Stimulated activated CD4-positive, alpha-beta T cell treated with anti-CD3 and anti-CD28 coated beads, Interleukin-15, amount 100 ng/mL, for 48 hours (primary cell): ENCODE measurements around the gene LMLN.
A peak's percentile ranks its signal among the peaks of the same experiment; 100 is the strongest.
"Not testable (repeated sequence)": the region's sequence is repeated elsewhere in the genome, so short reads cannot be mapped to it uniquely, and the experiment has no call there.

Source experiments
- DNase-seq, 2 donors: peaks; one replicate each; pipeline ENCODE4 v3.0.0-alpha.2; 2020; ENCODE audit warnings: low read depth in 2 of 2

LMLN gene

DNA sequence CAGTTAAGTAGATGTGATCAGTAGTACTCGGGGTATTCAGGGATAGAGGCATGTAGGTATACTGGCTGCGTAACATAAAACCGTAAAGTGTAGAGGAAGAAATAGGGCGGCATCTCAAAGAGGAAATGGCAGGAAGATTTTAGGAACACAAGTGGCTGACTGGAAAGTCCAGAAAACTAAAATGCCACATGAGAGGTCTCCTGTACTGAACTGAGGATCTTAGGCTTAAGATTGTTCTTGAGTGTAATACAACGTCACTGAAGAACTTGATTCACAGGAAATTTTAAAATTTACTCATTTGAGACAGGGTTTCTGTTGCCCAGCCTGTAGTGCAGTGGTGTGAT lies 2.3 kb upstream of the LMLN start:
- no peak for DNase-seq

GRCh38 chr3:197958346-197958745 lies 1.7 kb upstream of the LMLN start:
- no peak for DNase-seq

GRCh38 chr3:197958848-197959247 lies 1.2 kb upstream of the LMLN start:
- not testable (repeated sequence) for DNase-seq

GRCh38 chr3:197959500-197959890 lies 522 bp upstream of the LMLN start:
- DNase-seq: no peak

GRCh38 chr3:197960694-197961581 lies 921 bp downstream of the LMLN start:
- DNase-seq: peak; percentile 44 to 48

DNA sequence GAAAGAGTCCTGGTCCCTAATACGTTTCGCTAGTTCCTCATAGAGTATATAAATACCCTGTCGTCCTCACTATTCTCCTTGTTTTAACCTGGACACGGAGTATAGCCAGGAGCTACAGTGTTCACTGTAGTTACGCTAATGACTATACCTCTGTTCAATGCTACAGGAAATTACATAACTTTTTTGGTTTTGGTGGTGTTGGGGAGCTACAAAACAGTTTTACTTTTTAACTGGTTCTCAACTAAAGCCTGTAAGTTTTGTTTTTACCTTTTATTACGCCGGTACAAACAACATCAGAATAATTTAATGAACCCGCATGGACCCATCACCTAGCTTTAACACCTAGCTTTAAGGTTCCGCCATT lies 1.5 kb downstream of the LMLN start:
- DNase-seq: no peak

GRCh38 chr3:197963019-197963637 lies 3.1 kb downstream of the LMLN start:
- DNase-seq: no peak

- DNase-seq: not testable (repeated sequence)
Measured at GRCh38 chr3:197967337-197967989, 7.4 kb downstream of the LMLN start.

DNA sequence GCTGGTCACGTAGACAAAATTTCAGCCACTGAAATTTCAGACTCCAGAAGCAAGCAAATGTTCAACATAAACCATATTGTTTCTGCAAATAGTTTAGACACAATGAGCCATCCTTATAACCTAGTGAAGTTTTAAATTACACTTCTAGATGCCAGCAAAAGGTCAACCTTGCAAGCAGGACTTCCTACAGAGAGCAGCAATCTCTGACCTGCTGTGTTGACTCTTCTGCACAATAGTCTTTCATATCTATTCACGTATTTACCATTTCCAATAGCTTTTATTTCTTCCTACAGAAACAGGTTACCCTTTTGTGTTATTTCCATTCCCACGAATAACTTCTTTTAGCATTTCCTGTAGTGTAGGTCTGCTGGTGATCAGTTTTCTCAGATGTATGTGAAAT lies 10.6 kb downstream of the LMLN start:
- DNase-seq: no peak

GRCh38 chr3:197974016-197974415 lies 14.0 kb downstream of the LMLN start:
- DNase-seq: no peak

DNA sequence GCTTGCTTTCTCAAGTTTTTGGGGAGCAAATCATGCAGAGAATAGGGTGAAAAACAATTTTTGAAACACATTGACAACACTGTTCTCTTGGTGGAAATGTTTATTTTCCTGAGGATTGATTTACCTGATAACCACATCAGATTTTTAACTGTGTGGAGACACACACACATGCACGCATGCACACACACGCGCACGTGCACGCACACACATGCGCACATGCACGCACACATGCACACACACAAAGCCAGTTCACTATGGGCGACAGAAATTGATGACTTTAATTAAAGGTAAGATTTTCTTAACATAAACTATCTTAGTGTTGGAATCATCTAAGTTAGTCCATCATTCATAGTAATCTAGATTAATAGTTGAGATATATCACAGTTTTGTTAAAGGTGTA lies 15.3 kb downstream of the LMLN start:
- no peak for DNase-seq

DNA sequence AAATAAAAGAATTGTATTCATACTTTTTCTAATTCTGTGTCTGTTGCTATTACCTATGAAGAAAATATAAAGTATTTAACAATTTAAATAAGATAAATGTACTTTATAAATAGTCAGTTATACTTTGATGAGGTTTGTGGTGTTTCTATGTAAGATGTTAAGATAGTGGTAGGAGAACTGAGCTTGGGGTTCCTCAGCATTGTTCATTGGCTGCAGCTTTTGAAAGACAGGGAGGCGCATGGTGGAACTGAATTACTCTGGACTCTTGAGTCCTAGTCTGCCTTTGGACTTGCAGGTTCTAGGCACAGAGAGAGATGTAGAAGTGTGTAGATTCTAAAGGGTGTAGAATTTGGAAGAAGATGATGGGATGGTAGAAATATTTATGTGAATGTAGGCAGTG lies 23.1 kb downstream of the LMLN start:
- DNase-seq: no peak

- no peak for DNase-seq
Measured at GRCh38 chr3:197989651-197990050, 29.6 kb downstream of the LMLN start.

DNA sequence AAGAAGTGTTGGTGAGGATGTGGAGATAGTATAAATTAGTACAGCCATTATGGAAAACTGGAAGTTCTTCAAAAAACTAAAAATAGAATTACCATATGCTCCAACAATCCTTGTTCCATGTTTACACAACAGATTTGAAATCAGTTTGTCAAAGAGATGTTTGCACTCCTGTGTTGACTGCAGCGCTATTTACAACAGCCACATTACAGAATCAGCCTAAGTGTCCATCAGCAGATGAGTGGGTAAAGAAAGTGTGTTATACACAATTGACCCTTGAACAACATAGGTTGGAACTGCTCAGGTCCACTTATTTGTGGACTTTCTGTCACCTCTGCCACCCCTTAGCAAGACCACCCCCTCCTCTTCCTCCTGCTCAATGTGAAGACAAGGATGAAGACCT lies 34.7 kb downstream of the LMLN start:
- DNase-seq: no peak

DNA sequence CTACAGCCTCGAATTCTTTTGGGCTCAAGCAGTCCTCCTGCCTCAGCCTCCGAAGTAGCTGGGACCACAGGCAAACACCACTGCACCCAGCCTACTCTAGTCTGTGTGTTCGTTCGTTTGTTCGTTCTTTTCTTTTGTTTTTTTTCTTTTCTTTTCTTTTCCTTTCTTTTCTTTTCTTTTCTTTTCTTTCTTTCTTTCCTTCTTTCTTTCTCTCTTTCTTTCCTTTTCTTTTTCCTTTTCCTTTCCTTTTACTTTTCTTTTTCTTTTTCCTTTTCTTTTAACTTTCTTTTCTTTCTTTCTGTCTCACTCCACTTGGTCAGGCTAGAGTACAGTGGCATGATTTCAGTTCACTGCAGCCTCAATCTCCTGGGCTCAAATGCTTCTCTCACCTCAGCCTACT lies 36.8 kb downstream of the LMLN start:
- DNase-seq: no peak

DNA sequence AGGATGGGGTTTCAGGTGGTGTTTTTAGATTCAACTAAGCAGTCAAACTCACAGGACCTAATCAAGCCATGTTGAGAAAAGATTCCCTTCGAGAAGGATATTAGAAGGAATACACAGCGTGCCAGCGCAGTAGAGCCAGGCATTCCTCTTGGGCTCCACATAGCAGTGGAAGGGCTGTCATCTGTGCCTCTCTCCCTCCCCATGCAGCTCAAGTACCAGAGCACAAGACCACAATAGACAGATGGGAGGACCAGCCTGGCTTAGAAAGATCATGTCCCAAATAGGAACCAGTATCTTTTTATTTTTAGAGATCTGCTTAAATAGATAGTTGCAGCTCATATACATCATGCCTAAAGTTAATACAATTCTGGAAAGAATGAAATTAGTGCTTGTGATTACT lies 37.9 kb downstream of the LMLN start:
- no peak for DNase-seq

DNA sequence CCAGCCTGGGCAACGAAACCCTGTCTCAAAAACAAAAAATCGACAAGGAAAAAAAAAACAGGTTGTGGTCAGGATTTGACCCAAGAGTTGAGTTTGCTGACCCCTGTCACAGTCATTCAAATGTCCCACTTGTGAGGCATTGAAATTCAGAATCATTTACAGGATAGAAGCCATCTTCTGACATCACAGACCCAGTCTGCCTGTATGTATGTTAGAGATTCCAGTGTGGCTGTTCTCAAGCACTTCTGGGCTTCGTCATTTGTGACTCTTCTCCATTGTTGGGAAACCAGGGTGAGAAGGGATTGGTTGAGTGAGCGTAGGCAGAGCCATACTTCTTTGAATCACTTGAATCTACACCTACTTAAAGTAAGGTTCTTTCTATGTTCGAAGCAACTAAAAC lies 57.1 kb downstream of the LMLN start:
- no peak for DNase-seq

DNA sequence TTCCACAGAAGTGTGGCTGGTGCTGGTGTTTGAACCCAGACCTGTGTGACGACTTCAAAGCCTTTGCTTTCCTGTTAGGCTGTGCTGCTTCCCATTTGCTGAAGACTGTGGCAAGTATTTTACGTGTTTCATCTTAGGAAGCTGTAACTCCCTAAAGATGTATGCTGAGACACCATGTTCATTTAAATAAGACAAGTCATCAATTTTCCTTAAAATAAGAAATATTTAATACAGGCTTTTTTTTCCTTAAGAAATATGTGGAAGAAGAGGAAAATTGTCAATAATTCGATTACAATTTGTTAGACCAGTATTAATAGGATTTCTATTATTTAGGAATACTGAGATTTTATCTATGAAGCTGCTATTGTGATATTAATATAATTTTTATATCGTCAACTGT lies 58.4 kb downstream of the LMLN start:
- DNase-seq: no peak

GRCh38 chr3:198019115-198019514 lies 59.1 kb downstream of the LMLN start:
- DNase-seq: no peak

- no peak for DNase-seq
Measured at GRCh38 chr3:198021320-198021719, 61.3 kb downstream of the LMLN start.

DNA sequence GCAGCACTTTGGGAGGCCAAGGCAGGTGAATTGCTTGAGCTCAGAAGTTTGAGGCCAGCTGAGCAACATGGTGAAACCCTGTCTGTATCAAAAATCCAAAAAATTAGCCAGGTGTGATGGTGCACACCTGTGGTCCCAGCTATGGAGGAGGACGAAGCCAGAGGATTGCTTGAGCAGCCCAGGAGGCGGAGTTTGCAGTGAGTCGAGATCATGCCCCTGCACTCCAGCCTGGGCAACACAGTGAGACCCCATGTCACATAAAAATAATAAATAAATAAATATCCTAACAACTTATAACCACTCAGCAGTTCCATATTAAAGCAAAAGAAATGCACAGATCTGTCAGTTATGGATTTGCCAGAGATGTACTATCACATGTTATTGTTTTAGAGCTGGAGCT lies 62.6 kb downstream of the LMLN start:
- DNase-seq: no peak

DNA sequence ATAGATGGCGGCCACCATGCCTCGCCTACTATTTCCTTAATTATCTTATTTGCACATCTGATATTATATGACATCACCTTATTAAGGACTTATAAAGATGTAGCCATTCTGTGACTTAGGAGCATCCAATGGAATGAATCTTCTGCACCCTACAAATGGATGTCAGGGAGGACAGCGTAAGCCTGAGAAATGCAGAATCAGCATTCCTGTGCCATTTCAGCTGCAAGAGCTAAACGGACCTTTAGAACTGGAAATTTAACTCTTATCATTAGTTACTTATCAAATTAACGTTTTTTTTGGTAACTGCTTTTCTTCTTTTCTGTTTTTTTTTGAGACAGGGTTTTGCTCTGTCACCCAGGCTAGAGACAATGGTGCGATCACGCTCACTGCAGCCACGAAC lies 65.6 kb downstream of the LMLN start:
- no peak for DNase-seq

DNA sequence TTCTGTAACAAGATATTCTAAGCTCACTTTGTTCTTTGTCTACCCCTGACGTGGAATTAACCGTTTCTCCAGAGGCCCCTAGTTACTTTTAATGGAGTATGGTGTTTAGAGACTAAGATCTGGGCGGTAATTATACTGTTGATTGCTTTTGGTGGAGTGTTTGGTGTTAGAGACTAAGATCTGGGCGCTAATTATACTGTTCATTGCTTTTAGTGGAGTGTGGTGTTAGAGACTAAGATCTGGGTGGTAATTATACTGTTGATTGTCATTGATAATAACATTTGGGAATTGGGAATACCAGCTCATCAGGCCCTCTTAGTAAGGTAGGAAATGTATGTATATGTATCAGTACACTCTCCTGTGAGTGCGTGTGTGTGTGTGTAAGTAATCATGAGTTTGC lies 66.6 kb downstream of the LMLN start:
- DNase-seq: no peak
